Parathyroid adenoma (tissue), 2 donors: Measurements from ENCODE around the gene ZNF311.
A peak's percentile ranks its signal among the peaks of the same experiment; 100 is the strongest.

ENCODE experiments used
- H2AFZ ChIP-seq: fragments of 300-600 bp; sonication (generic); one replicate; pipeline ENCODE4 v1.7.0; 2017; ENCODE audit warnings: antibody characterized with exemption, mild to moderate bottlenecking
- H3K27ac ChIP-seq: fragments of 300-600 bp; sonication (generic); one replicate; pipeline ENCODE4 v1.7.0; 2017
- H3K27me3 ChIP-seq: fragments of 300-600 bp; sonication (generic); one replicate; pipeline ENCODE4 v1.7.0; 2017; ENCODE audit warnings: low read length; ENCODE audit not compliant: control insufficient read depth, insufficient read depth
- H3K36me3 ChIP-seq: fragments of 300-600 bp; sonication (generic); one replicate; pipeline ENCODE4 v1.7.0; 2017; ENCODE audit warnings: low read length; ENCODE audit not compliant: control insufficient read depth, insufficient read depth
- H3K4me1 ChIP-seq: fragments of 300-600 bp; sonication (generic); one replicate; pipeline ENCODE4 v1.7.0; 2017; ENCODE audit warnings: control low read depth
- H3K4me2 ChIP-seq: fragments of 300-600 bp; sonication (generic); one replicate; pipeline ENCODE4 v1.7.0; 2017; ENCODE audit warnings: low read length
- H3K4me3 ChIP-seq: fragments of 300-600 bp; sonication (generic); one replicate; pipeline ENCODE4 v1.7.0; 2017; ENCODE audit warnings: low read depth, low read length
- H3K79me2 ChIP-seq: fragments of 300-600 bp; sonication (generic); one replicate; pipeline ENCODE4 v1.7.0; 2017; ENCODE audit warnings: control low read depth
- H3K9ac ChIP-seq: fragments of 300-600 bp; sonication (generic); one replicate; pipeline ENCODE4 v1.7.0; 2017; ENCODE audit warnings: mild to moderate bottlenecking
- H3K9me3 ChIP-seq: fragments of 300-600 bp; sonication (generic); one replicate; pipeline ENCODE4 v1.7.0; 2017; ENCODE audit warnings: low read length; ENCODE audit not compliant: control insufficient read depth
- CTCF ChIP-seq: fragments of 300-600 bp; sonication (generic); IDR thresholded peaks from one replicate; pipeline ENCODE4 v1.7.0; 2017; ENCODE audit warnings: antibody characterized with exemption, mild to moderate bottlenecking
- donor health status: primary hyperparathyroidism.

Gene ZNF311

DNA sequence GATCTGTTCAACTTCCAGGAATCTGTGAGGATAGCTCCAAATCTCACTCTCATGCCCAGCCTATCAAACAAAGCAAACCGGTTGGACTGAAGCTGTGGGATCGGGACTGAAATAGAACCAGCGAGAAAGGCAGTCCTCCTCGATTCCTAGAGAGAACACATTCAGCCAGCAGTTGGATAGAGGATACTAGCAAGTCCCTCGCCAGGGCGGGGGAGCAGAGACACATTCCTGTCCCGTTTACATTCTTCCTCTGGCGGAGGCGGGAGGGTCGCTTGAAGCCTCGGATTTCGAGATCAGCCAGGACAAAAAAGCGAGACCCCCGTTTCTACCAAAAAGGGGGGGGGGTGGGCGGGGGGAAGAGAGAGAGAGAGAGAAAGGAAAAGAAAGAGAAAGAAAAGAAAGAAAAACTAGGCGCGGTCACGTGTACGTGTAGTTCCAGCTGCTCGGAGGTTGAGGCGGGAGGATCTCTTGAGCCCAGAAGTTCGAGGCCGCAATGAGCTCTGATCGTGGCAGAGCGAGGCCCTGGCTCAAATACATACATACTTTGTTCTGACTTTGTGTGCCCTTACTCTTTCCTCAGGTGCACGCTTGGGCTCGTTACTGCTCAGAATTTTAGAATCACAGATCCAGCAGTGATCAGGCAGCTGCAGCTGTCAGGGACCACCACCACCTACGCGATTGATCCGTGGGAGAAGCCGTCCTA is 19.5 kb downstream of the ZNF311 start:
- Histone ChIP-seq H3K36me3 (no peaks in the 10 kb centered on the region), H3K9ac (no peak overlapping the region), H3K4me3 (peak overlapping the region; percentile 48), H2AFZ (peak overlapping the region; percentile 89), H3K9me3 (no peaks in the 10 kb centered on the region), H3K79me2 (no peaks in the 10 kb centered on the region), H3K27me3 (no peaks in the 10 kb centered on the region), H3K27ac (peak overlapping the region; percentile 83), H3K4me2 (peak overlapping the region; percentile 81), H3K4me1 (no peaks in the 10 kb centered on the region)
- TF ChIP-seq CTCF: no peak

- no peaks in the 10 kb centered on the region for H3K79me2 ChIP-seq
- no peak overlapping the region for H3K4me3 ChIP-seq
- no peak overlapping the region for H3K4me2 ChIP-seq
- no peak overlapping the region for H2AFZ ChIP-seq
- no peak for TF ChIP-seq CTCF
- no peak overlapping the region for H3K9ac ChIP-seq
- H3K9me3 ChIP-seq: no peaks in the 10 kb centered on the region
- no peak overlapping the region for H3K27ac ChIP-seq
- H3K4me1 ChIP-seq: no peaks in the 10 kb centered on the region
- no peaks in the 10 kb centered on the region for H3K27me3 ChIP-seq
- no peaks in the 10 kb centered on the region for H3K36me3 ChIP-seq
Measured at GRCh38 chr6:28983838-28984237, 21.3 kb downstream of the ZNF311 start.

- peak overlapping the region; percentile 53 for H3K27ac ChIP-seq
- H3K36me3 ChIP-seq: no peaks in the 10 kb centered on the region
- H2AFZ ChIP-seq: peak overlapping the region; percentile 77
- no peak for TF ChIP-seq CTCF
- no peaks in the 10 kb centered on the region for H3K27me3 ChIP-seq
- H3K9me3 ChIP-seq: no peaks in the 10 kb centered on the region
- H3K4me3 ChIP-seq: peak overlapping the region; percentile 99
- no peaks in the 10 kb centered on the region for H3K79me2 ChIP-seq
- no peaks in the 10 kb centered on the region for H3K4me1 ChIP-seq
- H3K9ac ChIP-seq: no peak overlapping the region
- peak overlapping the region; percentile 99 for H3K4me2 ChIP-seq
Measured at GRCh38 chr6:28982476-28983266, 22.4 kb downstream of the ZNF311 start.

- TF ChIP-seq CTCF: no peak
- Histone ChIP-seq H3K9ac (no peak overlapping the region), H3K4me1 (no peaks in the 10 kb centered on the region)
Measured at GRCh38 chr6:28981833-28982475, 23.2 kb downstream of the ZNF311 start.

More at GRCh38 chr6:28981833-28982475, 23.2 kb downstream of the ZNF311 start:
- Histone ChIP-seq H3K36me3 (no peaks in the 10 kb centered on the region), H3K4me3 (peak overlapping the region; percentile 99), H2AFZ (peak overlapping the region; percentile 77), H3K27me3 (no peaks in the 10 kb centered on the region), H3K79me2 (no peaks in the 10 kb centered on the region), H3K9me3 (no peaks in the 10 kb centered on the region), H3K4me2 (peak overlapping the region; percentile 99), H3K27ac (peak overlapping the region; percentile 53)
